SIG-M5 treated with dmso at 0.1 percent for 504 hours (cell line): ENCODE results near the gene RNF213.

ENCODE experiments used
- DNase-seq: peaks from one replicate; lab custom pipeline; 2025; ENCODE audit not compliant: unreplicated experiment; lab: John Stamatoyannopoulos, UW

RNF213 gene

GRCh38 chr17:80414508-80414802, 153.8 kb downstream of the RNF213 start:
- no peak for DNase-seq

GRCh38 chr17:80414803-80415625, 154.4 kb downstream of the RNF213 start, which contains the start of gene ENDOV:
Gene ENDOV (plus strand): TSS chr17:80415167. CDS start chr17:80415195, 28 bp downstream.
- peak; percentile 84 for DNase-seq

- DNase-seq, result no peak
Measured at GRCh38 chr17:80415626-80416137, 155.0 kb downstream of the RNF213 start.

- DNase-seq, result no peak
Measured at GRCh38 chr17:80416260-80416939, 155.7 kb downstream of the RNF213 start.

DNA sequence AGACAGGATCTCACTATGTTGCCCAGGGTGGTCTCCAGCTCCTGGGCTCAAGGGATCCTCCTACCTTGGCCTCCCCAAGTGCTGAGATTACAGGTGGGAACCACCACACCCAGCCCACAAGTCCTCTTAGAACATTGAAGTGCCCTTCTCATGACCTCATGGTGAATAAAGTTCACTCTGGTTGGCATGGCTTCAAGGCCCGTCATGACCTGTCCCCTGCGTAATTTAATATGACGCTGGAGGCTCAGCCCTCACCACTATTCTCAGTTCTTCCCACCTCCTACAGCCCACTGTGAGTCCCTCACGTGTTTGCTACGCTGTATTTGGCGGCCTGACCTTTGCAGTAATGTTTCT, 156.3 kb downstream of the RNF213 start:
- no peak for DNase-seq

- no peak for DNase-seq
Measured at GRCh38 chr17:80418589-80418988, 157.9 kb downstream of the RNF213 start.

GRCh38 chr17:80419255-80419654, 158.6 kb downstream of the RNF213 start:
- DNase-seq, result no peak

GRCh38 chr17:80421381-80422090, 160.9 kb downstream of the RNF213 start:
- DNase-seq, result no peak

GRCh38 chr17:80422276-80422675, 161.6 kb downstream of the RNF213 start:
- DNase-seq, result no peak

GRCh38 chr17:80422981-80423380, 162.3 kb downstream of the RNF213 start:
- no peak for DNase-seq

GRCh38 chr17:80423536-80424225, 163.0 kb downstream of the RNF213 start:
- DNase-seq, result no peak

- DNase-seq, result no peak
Measured at GRCh38 chr17:80424261-80424660, 163.6 kb downstream of the RNF213 start.

DNA sequence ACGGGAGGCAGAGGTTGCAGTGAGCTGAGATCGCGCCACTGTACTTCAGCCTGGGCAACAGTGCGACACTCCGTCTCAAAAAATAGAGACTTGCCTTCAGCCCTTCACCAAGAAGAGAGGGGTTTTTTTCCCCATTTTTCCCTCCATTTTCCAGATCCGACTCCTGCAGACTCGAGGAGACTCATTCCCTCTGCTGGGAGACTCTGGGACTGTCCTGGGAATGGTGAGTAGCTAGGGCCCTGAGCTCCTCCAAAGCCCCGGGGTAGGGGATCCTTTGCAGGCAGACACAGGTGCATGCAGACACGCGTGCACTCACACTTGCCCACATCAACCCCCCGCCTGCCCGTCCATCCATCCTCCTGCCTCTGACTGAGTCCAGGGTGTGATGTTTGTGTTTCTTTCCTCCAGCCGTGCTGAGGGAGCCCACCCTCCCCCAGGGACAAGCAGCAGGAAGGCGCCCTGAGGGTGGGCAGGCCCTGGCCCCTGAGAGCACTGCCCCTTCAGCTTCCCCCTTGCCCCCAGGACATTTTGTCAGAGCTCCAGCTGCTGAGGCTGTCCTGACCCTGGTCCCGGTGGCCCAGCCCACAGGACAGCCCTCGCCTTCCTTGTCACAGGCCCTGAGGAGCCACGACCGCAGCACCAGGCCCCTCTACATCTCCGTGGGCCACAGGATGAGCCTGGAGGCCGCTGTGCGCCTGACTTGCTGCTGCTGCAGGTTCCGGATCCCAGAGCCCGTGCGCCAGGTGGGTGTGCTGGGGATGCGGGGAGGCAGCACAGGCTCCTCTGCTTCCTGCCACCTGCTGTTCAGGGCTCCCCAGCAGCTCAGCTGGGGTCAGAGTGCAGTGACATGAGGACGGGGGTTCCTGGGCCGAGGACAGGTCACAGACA, 164.5 kb downstream of the RNF213 start:
- DNase-seq, result no peak

GRCh38 chr17:80425835-80426426, 165.3 kb downstream of the RNF213 start:
- DNase-seq, result no peak

- peak; percentile 53 for DNase-seq
Measured at GRCh38 chr17:80426671-80427326, 166.1 kb downstream of the RNF213 start.

DNA sequence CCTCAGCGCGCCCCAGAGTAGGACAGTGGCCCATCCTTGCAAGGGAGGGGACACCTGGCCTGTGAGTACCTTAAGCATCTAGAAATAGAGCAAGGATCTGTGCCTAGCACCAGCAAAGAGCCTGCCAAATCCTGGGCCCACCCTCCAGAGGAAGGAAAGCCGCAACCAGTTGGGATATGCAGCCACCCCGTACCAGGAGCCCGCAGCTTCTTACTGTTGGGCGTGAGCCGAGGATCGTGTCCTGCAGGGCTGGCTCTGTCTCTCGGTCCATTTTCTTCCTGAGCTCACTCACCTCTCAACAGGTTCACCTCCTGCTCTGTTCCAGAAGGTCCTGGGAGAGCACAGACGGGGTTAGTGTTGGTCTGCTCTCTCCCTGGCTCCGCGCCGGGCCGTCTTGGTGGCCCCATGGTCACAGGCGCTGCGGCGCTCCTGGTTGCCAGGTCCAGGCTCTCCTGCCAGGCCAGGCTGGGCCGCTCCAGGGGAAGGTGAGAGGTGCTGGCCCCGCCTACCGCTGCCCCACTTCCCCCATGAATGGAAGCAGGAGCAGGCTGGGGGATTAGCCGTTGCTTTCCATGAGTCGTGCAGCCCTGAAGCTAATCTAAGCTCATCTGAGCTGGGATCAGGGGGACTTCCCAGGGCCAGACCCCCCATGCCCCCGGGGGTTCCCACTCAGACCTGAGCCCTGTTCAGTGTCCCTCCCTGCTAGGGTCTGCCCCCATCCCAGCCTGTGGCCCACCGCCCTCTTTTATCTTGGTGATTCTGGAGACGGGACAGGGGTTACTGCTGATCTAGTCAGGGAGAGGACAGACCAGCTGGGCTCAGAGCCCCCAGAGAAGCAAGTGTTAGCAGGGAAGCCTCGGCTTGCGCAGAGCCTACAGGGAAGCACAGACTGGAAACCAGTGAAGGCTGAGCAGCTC, 167.0 kb downstream of the RNF213 start:
- no peak for DNase-seq

GRCh38 chr17:80428363-80428762, 167.7 kb downstream of the RNF213 start:
- no peak for DNase-seq

DNA sequence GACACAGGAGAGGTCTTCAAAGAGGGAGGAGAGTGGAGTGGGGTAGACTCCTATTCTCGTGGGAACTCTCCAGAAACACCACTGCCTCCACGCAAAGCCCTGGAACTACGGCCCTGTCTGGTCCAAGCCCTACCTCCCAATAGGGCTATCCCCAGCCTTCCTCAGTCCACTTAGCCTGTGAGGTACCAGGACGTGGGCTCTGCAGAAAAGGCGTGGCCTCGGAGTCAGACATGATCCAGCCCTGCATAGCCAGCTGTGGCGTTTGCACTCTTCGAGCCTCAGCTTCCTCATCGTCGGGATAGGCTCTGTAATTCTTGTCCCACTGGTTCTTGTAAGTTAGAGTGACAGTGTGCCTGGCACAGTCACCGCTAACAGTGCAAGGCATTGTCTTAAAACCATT, 168.1 kb downstream of the RNF213 start:
- no peak for DNase-seq
